ENCODE results near the gene MCM3AP. TPM values are rescaled to one million over a fixed set of nuclear protein-coding genes. Genes with fewer than 3 reads are reported as not detected.
A peak's percentile ranks its signal among the peaks of the same experiment; 100 is the strongest.

Gene MCM3AP
- total and polyA plus RNA-seq, 9 of the 15 experiments (the other 6 are each of a cell fraction or from before 2014, with no cell fraction given), result 6.5 to 179 (median 69.6) TPM

- TF ChIP-seq, protein P1, sequence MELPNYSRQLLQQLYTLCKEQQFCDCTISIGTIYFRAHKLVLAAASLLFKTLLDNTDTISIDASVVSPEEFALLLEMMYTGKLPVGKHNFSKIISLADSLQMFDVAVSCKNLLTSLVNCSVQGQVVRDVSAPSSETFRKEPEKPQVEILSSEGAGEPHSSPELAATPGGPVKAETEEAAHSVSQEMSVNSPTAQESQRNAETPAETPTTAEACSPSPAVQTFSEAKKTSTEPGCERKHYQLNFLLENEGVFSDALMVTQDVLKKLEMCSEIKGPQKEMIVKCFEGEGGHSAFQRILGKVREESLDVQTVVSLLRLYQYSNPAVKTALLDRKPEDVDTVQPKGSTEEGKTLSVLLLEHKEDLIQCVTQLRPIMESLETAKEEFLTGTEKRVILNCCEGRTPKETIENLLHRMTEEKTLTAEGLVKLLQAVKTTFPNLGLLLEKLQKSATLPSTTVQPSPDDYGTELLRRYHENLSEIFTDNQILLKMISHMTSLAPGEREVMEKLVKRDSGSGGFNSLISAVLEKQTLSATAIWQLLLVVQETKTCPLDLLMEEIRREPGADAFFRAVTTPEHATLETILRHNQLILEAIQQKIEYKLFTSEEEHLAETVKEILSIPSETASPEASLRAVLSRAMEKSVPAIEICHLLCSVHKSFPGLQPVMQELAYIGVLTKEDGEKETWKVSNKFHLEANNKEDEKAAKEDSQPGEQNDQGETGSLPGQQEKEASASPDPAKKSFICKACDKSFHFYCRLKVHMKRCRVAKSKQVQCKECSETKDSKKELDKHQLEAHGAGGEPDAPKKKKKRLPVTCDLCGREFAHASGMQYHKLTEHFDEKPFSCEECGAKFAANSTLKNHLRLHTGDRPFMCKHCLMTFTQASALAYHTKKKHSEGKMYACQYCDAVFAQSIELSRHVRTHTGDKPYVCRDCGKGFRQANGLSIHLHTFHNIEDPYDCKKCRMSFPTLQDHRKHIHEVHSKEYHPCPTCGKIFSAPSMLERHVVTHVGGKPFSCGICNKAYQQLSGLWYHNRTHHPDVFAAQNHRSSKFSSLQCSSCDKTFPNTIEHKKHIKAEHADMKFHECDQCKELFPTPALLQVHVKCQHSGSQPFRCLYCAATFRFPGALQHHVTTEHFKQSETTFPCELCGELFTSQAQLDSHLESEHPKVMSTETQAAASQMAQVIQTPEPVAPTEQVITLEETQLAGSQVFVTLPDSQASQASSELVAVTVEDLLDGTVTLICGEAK (IDR thresholded peaks at IDR 0.05), result no peak
- TF ChIP-seq, protein P1 (CRISPR knock-in tag; IDR thresholded peaks at IDR 0.05), result no peak
- TF ChIP-seq FOXK1 (CRISPR knock-in tag; IDR thresholded peaks at IDR 0.05; ENCODE audit: borderline replicate concordance) (no peak), MCM5 (IDR thresholded peaks at IDR 0.05; ENCODE audit: low read depth) (no peak), NFYB (IDR thresholded peaks at IDR 0.05; ENCODE audit: extremely low read depth, insufficient read length) (no peak), TBP (optimal IDR thresholded peaks at IDR 0.05; ENCODE audit: low read depth, low read length) (peak; percentile 71), RFX5 (IDR thresholded peaks at IDR 0.05; ENCODE audit: low read depth, low read length) (no peak; the same call in 1 of the 2 replicates), SRSF9 (IDR thresholded peaks at IDR 0.05; ENCODE audit: borderline replicate concordance, low read depth, low read length) (no peak), FOXJ2 (tag; IDR thresholded peaks at IDR 0.05) (peak; percentile 95), KLF1 (tag; IDR thresholded peaks at IDR 0.05) (0 out of 2 replicates have a peak, but pooled peaks have one; percentile 45), TAL1 (IDR thresholded peaks at IDR 0.05) (peak; percentile 100), POLR2G (IDR thresholded peaks at IDR 0.05; ENCODE audit: low read depth, low read length) (0 out of 2 replicates have a peak, but pooled peaks have one; percentile 21), MECOM (CRISPR knock-in tag; IDR thresholded peaks at IDR 0.05) (peak; percentile 80; the same call in 1 of the 2 replicates), ZNF668 (CRISPR knock-in tag; IDR thresholded peaks at IDR 0.05) (0 out of 2 replicates have a peak, but pooled peaks have one; percentile 32), CCNT2 (IDR thresholded peaks at IDR 0.05; ENCODE audit: borderline replicate concordance, extremely low read depth, insufficient read length, low read depth, low read length) (peak; percentile 90), ZNF143 (CRISPR knock-in tag; IDR thresholded peaks at IDR 0.05) (no peak), ID3 (CRISPR knock-in tag; IDR thresholded peaks at IDR 0.05) (no peak), ID3 (tag; IDR thresholded peaks at IDR 0.05) (peak; percentile 94)
- TF ChIP-seq, protein P2, sequence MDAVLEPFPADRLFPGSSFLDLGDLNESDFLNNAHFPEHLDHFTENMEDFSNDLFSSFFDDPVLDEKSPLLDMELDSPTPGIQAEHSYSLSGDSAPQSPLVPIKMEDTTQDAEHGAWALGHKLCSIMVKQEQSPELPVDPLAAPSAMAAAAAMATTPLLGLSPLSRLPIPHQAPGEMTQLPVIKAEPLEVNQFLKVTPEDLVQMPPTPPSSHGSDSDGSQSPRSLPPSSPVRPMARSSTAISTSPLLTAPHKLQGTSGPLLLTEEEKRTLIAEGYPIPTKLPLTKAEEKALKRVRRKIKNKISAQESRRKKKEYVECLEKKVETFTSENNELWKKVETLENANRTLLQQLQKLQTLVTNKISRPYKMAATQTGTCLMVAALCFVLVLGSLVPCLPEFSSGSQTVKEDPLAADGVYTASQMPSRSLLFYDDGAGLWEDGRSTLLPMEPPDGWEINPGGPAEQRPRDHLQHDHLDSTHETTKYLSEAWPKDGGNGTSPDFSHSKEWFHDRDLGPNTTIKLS (IDR thresholded peaks at IDR 0.05; ENCODE audit: borderline replicate concordance, low read depth), result 0 out of 2 replicates have a peak, but pooled peaks have one; percentile 36
Measured at GRCh38 chr21:46320331-46320801, 35.0 kb upstream of the MCM3AP start (continued).

All from K562 (cell line).